Measurements from ENCODE around the gene RIMS4. TPM values are rescaled to one million over a fixed set of nuclear protein-coding genes. Genes with fewer than 3 reads are reported as not detected.

The RIMS4 gene
- total and polyA plus RNA-seq, 7 donors = 0.01 to 0.73 (median 0.16) TPM

GRCh38 chr20:44787299-44787698 lies 23.0 kb downstream of the RIMS4 start:
- Histone ChIP-seq H3K9me3 (no peaks in the 10 kb centered on the region), H3K27me3 (ENCODE audit: insufficient read depth in 3 of 3, low read length in 2 of 3) (peaks cover 0 to 4% (median 0%) of the 10 kb centered on the region in 3 donors), H3K4me3 (no peak overlapping the region), H3K27ac (no peak overlapping the region), H3K36me3 (ENCODE audit: insufficient read depth in 1 of 2, low read depth in 1 of 2) (no peaks in the 10 kb centered on the region), H3K4me1 (no peaks in the 10 kb centered on the region)
- no peak for DNase-seq
- 85 to 89% (median 87%) methylated on average over 7 of the region's 7 CpGs for whole genome bisulfite sequencing, 3 donors
- ATAC-seq = no peak
- intact Hi-C loops (cut with DNase I) = loop anchor here in 1 of 2 donors (5.0 kb wide), 1 partner anchor 1360 kb away; no protein-coding TSS in a partner anchor
- no peak for TF ChIP-seq CTCF (IDR thresholded peaks at IDR 0.05)

- DNase-seq (no peak), ATAC-seq (no peak)
- H3K36me3 ChIP-seq (ENCODE audit: insufficient read depth in 1 of 2, low read depth in 1 of 2) = no peaks in the 10 kb centered on the region
- no peaks in the 10 kb centered on the region for H3K4me1 ChIP-seq
- H3K9me3 ChIP-seq = no peaks in the 10 kb centered on the region
- H3K27ac ChIP-seq = no peak overlapping the region
- intact Hi-C loops (cut with DNase I) = loop anchor here in 1 of 2 donors (5.0 kb wide), 1 partner anchor 1358 kb away; no protein-coding TSS in a partner anchor
- no peak overlapping the region for H3K4me3 ChIP-seq
- WGBS, 3 donors = 12 to 27% (median 23%) methylated on average over 1 of the region's 1 CpG
- peaks cover 0 to 4% (median 0%) of the 10 kb centered on the region in 3 donors for H3K27me3 ChIP-seq (ENCODE audit: insufficient read depth in 3 of 3, low read length in 2 of 3)
- TF ChIP-seq CTCF (IDR thresholded peaks at IDR 0.05) = no peak
Observed at GRCh38 chr20:44785768-44786167, 24.6 kb downstream of the RIMS4 start.

- 83 to 91% (median 84%) methylated on average over 1 of the region's 1 CpG for WGBS, 3 donors
- intact Hi-C loops (cut with DNase I) = loop anchor here in 1 of 2 donors (5.0 kb wide), 1 partner anchor 1357 kb away; no protein-coding TSS in a partner anchor
- TF ChIP-seq CTCF (IDR thresholded peaks at IDR 0.05) = no peak
- Histone ChIP-seq H3K27ac (no peak overlapping the region), H3K4me3 (no peak overlapping the region), H3K36me3 (ENCODE audit: insufficient read depth in 1 of 2, low read depth in 1 of 2) (no peaks in the 10 kb centered on the region), H3K27me3 (ENCODE audit: insufficient read depth in 3 of 3, low read length in 2 of 3) (peaks cover 0 to 4% (median 0%) of the 10 kb centered on the region in 3 donors), H3K4me1 (no peaks in the 10 kb centered on the region), H3K9me3 (no peaks in the 10 kb centered on the region)
- no peak for DNase-seq
- no peak for ATAC-seq
Observed at GRCh38 chr20:44784688-44785087, 25.7 kb downstream of the RIMS4 start.

GRCh38 chr20:44781791-44782190 lies 28.6 kb downstream of the RIMS4 start:
- no peak for ATAC-seq
- 70 to 79% (median 78%) methylated on average over 3 of the region's 3 CpGs for WGBS, 3 donors
- H3K9me3 ChIP-seq = no peaks in the 10 kb centered on the region
- no peak overlapping the region for H3K4me3 ChIP-seq
- DNase-seq = no peak
- intact Hi-C loops (cut with DNase I) = no loop called here
- no peak overlapping the region for H3K27ac ChIP-seq
- no peaks in the 10 kb centered on the region for H3K36me3 ChIP-seq (ENCODE audit: insufficient read depth in 1 of 2, low read depth in 1 of 2)
- H3K27me3 ChIP-seq (ENCODE audit: insufficient read depth in 3 of 3, low read length in 2 of 3) = peaks cover 0 to 4% (median 0%) of the 10 kb centered on the region in 3 donors
- no peaks in the 10 kb centered on the region for H3K4me1 ChIP-seq
- no peak for TF ChIP-seq CTCF (IDR thresholded peaks at IDR 0.05)

GRCh38 chr20:44781118-44781517 lies 29.2 kb downstream of the RIMS4 start:
- Histone ChIP-seq H3K9me3 (no peaks in the 10 kb centered on the region), H3K27ac (no peak overlapping the region), H3K4me1 (no peaks in the 10 kb centered on the region), H3K4me3 (no peak overlapping the region), H3K27me3 (ENCODE audit: insufficient read depth in 3 of 3, low read length in 2 of 3) (peaks cover 0 to 1% (median 0%) of the 10 kb centered on the region in 3 donors), H3K36me3 (ENCODE audit: insufficient read depth in 1 of 2, low read depth in 1 of 2) (no peaks in the 10 kb centered on the region)
- ATAC-seq = no peak
- intact Hi-C loops (cut with DNase I) = no loop called here
- 77 to 80% (median 79%) methylated on average over 3 of the region's 3 CpGs for WGBS, 3 donors
- TF ChIP-seq CTCF (IDR thresholded peaks at IDR 0.05) = no peak
- no peak for DNase-seq
